ENCODE measurements around the gene CDKAL1. TPM values are rescaled to one million over a fixed set of nuclear protein-coding genes. Genes with fewer than 3 reads are reported as not detected.

Gene CDKAL1
- total RNA-seq, 4 donors from 2014 or later = 10.1 to 22.0 (median 12.5) TPM

GRCh38 chr6:20678831-20679352 lies 144.6 kb downstream of the CDKAL1 start:
- H3K36me3 ChIP-seq = no peaks in the 10 kb centered on the region
- H3K4me1 ChIP-seq = peaks cover 7% of the 10 kb centered on the region
- DNase-seq (ENCODE audit: low spot score in 2 of 2) = no peak
- no peaks in the 10 kb centered on the region for H3K9me3 ChIP-seq
- no peaks in the 10 kb centered on the region for H3K27me3 ChIP-seq
- WGBS = 91% methylated on average over 2 of the region's 2 CpGs
- H3K27ac ChIP-seq = no peak overlapping the region
- no peak overlapping the region for H3K4me3 ChIP-seq
- TF ChIP-seq EP300 (IDR thresholded peaks at IDR 0.05) (no peak), POLR2AphosphoS5 (IDR thresholded peaks at IDR 0.05) (no peak), CTCF (IDR thresholded peaks at IDR 0.05) (no peak), POLR2A (IDR thresholded peaks at IDR 0.05) (no peak)

GRCh38 chr6:20680697-20681165 lies 146.5 kb downstream of the CDKAL1 start:
- H3K36me3 ChIP-seq = no peaks in the 10 kb centered on the region
- peaks cover 7% of the 10 kb centered on the region for H3K4me1 ChIP-seq
- DNase-seq (ENCODE audit: low spot score in 2 of 2) = no peak
- TF ChIP-seq EP300 (IDR thresholded peaks at IDR 0.05) = no peak
- no peak for TF ChIP-seq POLR2A (IDR thresholded peaks at IDR 0.05)
- no peak for TF ChIP-seq POLR2AphosphoS5 (IDR thresholded peaks at IDR 0.05)
- TF ChIP-seq CTCF (IDR thresholded peaks at IDR 0.05) = no peak
- no peak overlapping the region for H3K4me3 ChIP-seq
- H3K27ac ChIP-seq = peak overlapping the region; percentile 35
- no peaks in the 10 kb centered on the region for H3K27me3 ChIP-seq
- no peaks in the 10 kb centered on the region for H3K9me3 ChIP-seq
- WGBS = 39% methylated on average over 4 of the region's 4 CpGs

GRCh38 chr6:20681243-20681684 lies 147.0 kb downstream of the CDKAL1 start:
- Histone ChIP-seq H3K4me1 (peaks cover 7% of the 10 kb centered on the region), H3K36me3 (no peaks in the 10 kb centered on the region), H3K4me3 (no peak overlapping the region), H3K27me3 (no peaks in the 10 kb centered on the region), H3K9me3 (no peaks in the 10 kb centered on the region), H3K27ac (peak overlapping the region; percentile 35)
- TF ChIP-seq POLR2AphosphoS5 (IDR thresholded peaks at IDR 0.05) = no peak
- no peak for TF ChIP-seq EP300 (IDR thresholded peaks at IDR 0.05)
- TF ChIP-seq POLR2A (IDR thresholded peaks at IDR 0.05) = no peak
- no peak for TF ChIP-seq CTCF (IDR thresholded peaks at IDR 0.05)
- DNase-seq (ENCODE audit: low spot score in 2 of 2) = no peak

DNA sequence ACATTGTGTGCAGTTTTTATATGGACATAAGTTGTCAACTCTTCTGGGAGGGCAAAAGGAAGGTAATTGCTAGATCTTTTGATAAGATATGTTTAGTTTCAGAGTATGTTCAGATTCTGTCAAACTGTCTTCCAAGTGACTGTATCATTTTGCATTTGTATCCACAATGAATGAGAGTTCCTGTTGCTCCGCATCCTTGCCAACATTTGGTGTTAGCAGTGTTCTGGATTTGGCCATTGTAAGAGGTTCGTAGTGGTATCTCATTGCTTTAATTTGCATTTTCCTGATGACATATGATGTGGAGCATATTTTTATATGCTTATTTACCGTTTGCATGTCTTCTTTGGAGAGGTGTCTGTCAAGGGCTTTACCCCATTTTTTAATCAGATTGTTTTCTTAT lies 150.2 kb downstream of the CDKAL1 start:
- WGBS = 92% methylated on average over 3 of the region's 3 CpGs
- Histone ChIP-seq H3K27me3 (no peaks in the 10 kb centered on the region), H3K4me1 (peaks cover 13% of the 10 kb centered on the region), H3K9me3 (no peaks in the 10 kb centered on the region), H3K4me3 (no peak overlapping the region), H3K27ac (no peak overlapping the region), H3K36me3 (no peaks in the 10 kb centered on the region)
- no peak for DNase-seq (ENCODE audit: low spot score in 2 of 2)
- TF ChIP-seq EP300 (IDR thresholded peaks at IDR 0.05) (no peak), POLR2A (IDR thresholded peaks at IDR 0.05) (no peak), POLR2AphosphoS5 (IDR thresholded peaks at IDR 0.05) (no peak), CTCF (IDR thresholded peaks at IDR 0.05) (no peak)

DNA sequence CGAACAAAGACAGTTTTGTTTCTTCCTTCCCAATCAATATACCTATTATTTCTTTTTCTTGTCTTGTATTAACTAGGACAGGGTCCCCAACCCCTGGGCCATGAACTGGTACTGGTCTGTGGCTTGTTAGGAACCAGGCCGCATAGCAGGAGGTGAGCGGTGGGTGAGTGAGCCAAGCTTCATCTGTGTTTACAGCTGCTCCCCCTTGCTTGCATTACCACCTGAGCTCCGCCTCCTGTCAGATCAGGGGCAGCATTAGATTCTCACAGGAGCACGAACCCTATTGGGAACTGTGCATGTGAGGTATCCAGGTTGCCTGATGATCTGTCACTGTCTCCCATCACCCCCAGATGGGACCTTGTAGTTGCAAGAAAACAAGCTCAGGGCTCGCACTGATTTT lies 151.9 kb downstream of the CDKAL1 start:
- no peak overlapping the region for H3K4me3 ChIP-seq
- no peaks in the 10 kb centered on the region for H3K9me3 ChIP-seq
- no peak overlapping the region for H3K27ac ChIP-seq
- TF ChIP-seq CTCF (IDR thresholded peaks at IDR 0.05) = no peak
- TF ChIP-seq POLR2A (IDR thresholded peaks at IDR 0.05) = no peak
- no peak for TF ChIP-seq POLR2AphosphoS5 (IDR thresholded peaks at IDR 0.05)
- no peak for TF ChIP-seq EP300 (IDR thresholded peaks at IDR 0.05)
- no peak for DNase-seq (ENCODE audit: low spot score in 2 of 2)
- H3K36me3 ChIP-seq = no peaks in the 10 kb centered on the region
- H3K27me3 ChIP-seq = no peaks in the 10 kb centered on the region
- 92% methylated on average over 6 of the region's 6 CpGs for WGBS
- peaks cover 11% of the 10 kb centered on the region for H3K4me1 ChIP-seq
